BJ (cell line): Measurements from ENCODE around the gene PPP6R1. TPM values are rescaled to one million over a fixed set of nuclear protein-coding genes. Genes with fewer than 3 reads are reported as not detected.
A peak's percentile ranks its signal among the peaks of the same experiment; 100 is the strongest.

Source experiments
- CTCF ChIA-PET: fragments of 350-600 bp; formaldehyde crosslinking; extraction: SDS; loops from one replicate; lab custom pipeline; 2021; ENCODE audit warnings: antibody characterized with exemption, inconsistent platforms; lab: Yijun Ruan, JAX
- POLR2A ChIA-PET: fragments of 300-600 bp; sonication (Branson Sonifier 250); formaldehyde crosslinking; extraction: SDS; loops from one replicate; lab custom pipeline; 2021; ENCODE audit warnings: antibody characterized with exemption; lab: Charles Lee
- DNase-seq: peaks from one replicate; pipeline ENCODE4 v3.0.0-alpha.2; 2011; ENCODE audit warnings: low read depth
- H3K27me3 ChIP-seq: 2 replicates; pipeline ENCODE4 v1.6.0; 2011; ENCODE audit warnings: low read length; ENCODE audit not compliant: control insufficient read depth, insufficient read depth
- H3K36me3 ChIP-seq: 2 replicates; pipeline ENCODE4 v1.5.1; 2011; ENCODE audit warnings: low read length; ENCODE audit not compliant: control insufficient read depth, insufficient read depth
- H3K4me3 ChIP-seq: 2 replicates; pipeline ENCODE4 v1.5.1; 2011; ENCODE audit warnings: low read depth, mild to moderate bottlenecking, control low read depth, low read length
- CTCF ChIP-seq: IDR thresholded peaks from 2 replicates; pipeline ENCODE4 v1.5.1; 2011; ENCODE audit warnings: low read depth, mild to moderate bottlenecking, control low read depth, inconsistent platforms, low read length, moderate library complexity; ENCODE audit not compliant: insufficient read depth
- polyA plus RNA-seq: library from polyadenylated mRNA; depleted of rRNA; stranded (reverse); fragments of >200 nt; gene quantifications from 2 replicates; pipeline ENCODE4 v1.2.3, GENCODE V29; 2011

Gene PPP6R1
- polyA plus RNA-seq, 1 experiment, result 42.5 TPM

- Histone ChIP-seq H3K27me3 (no peaks in the 10 kb centered on the region), H3K4me3 (no peak overlapping the region; the same call in 1 of the 2 replicates), H3K36me3 (peaks cover 29% of the 10 kb centered on the region)
- ChIA-PET CTCF (interaction anchor here (0.5 to 3.9 kb wide), 30 partner anchors 10 to 356 kb away, joined by 3 to 53 read pairs (median 5); partner anchors contain the start of genes KMT5C, TMEM190 and TMEM238), POLR2A (no interaction called here)
- no peak for DNase-seq
- peak; percentile 95 for TF ChIP-seq CTCF
Observed at GRCh38 chr19:55301459-55302317, 42.9 kb upstream of the PPP6R1 start.

GRCh38 chr19:55300886-55301458 lies 42.2 kb upstream of the PPP6R1 start:
- TF ChIP-seq CTCF, result no peak
- Histone ChIP-seq H3K36me3 (peaks cover 25% of the 10 kb centered on the region), H3K27me3 (no peaks in the 10 kb centered on the region), H3K4me3 (no peak overlapping the region)
- ChIA-PET CTCF (interaction anchor here (0.6 to 3.9 kb wide), 26 partner anchors 9 to 356 kb away, joined by 3 to 53 read pairs (median 7); partner anchors contain the start of genes KMT5C, TMEM190 and TMEM238), POLR2A (no interaction called here)
- no peak for DNase-seq

GRCh38 chr19:55299991-55300390 lies 41.2 kb upstream of the PPP6R1 start:
- no peak for TF ChIP-seq CTCF
- Histone ChIP-seq H3K36me3 (peaks cover 25% of the 10 kb centered on the region), H3K27me3 (no peaks in the 10 kb centered on the region), H3K4me3 (no peak overlapping the region)
- CTCF ChIA-PET, result interaction anchor here (1.7 to 3.9 kb wide), 3 partner anchors 8 to 38 kb away, joined by 5 to 53 read pairs (median 30); no protein-coding TSS in a partner anchor
- POLR2A ChIA-PET, result no interaction called here
- no peak for DNase-seq

- DNase-seq, result no peak
- H3K27me3 ChIP-seq, result no peaks in the 10 kb centered on the region
- H3K4me3 ChIP-seq, result no peak overlapping the region
- CTCF ChIA-PET, result interaction anchor here (1.0 to 1.3 kb wide), 2 partner anchors 27 to 87 kb away, joined by 3 read pairs; partner anchors contain the start of gene TMEM238
- peaks cover 17% of the 10 kb centered on the region for H3K36me3 ChIP-seq
- POLR2A ChIA-PET, result no interaction called here
- no peak for TF ChIP-seq CTCF
Observed at GRCh38 chr19:55297267-55297666, 38.5 kb upstream of the PPP6R1 start.
